Lower leg skin (tissue), 4 donors: ENCODE measurements around the gene TCP10L. TPM values are rescaled to one million over a fixed set of nuclear protein-coding genes. Genes with fewer than 3 reads are reported as not detected.
A peak's percentile ranks its signal among the peaks of the same experiment; 100 is the strongest.

Experiments
- DNase-seq, 2 donors: peaks; one replicate each; pipeline ENCODE4 v3.0.0-alpha.2; 2019; ENCODE audit warnings: low spot score in 2 of 2
- H3K4me3 ChIP-seq: fragments of 200-600 bp; sonication (generic); 2 replicates; pipeline ENCODE4 v1.5.1; 2017; ENCODE audit warnings: mild to moderate bottlenecking, low read depth; ENCODE audit not compliant: poor library complexity, severe bottlenecking
- POLR2A ChIP-seq, 2 donors: fragments of 450-650 bp; IDR thresholded peaks; one replicate each; pipeline ENCODE4 v1.6.1; 2016 to 2017; ENCODE audit warnings: antibody characterized with exemption in 2 of 2, mild to moderate bottlenecking in 1 of 2, moderate library complexity in 1 of 2
- WGBS, 2 donors: methylation state at CpG; one replicate each; pipeline ENCODE4 v1.1.5; 2018; 5-methylcytosine and 5-hydroxymethylcytosine counted together
- intact Hi-C: fragments of 100-400 bp; cut with DNase I; formaldehyde crosslinking; loops from one replicate; pipeline ENCODE4 v1.15.0; 2023; ENCODE audit warnings: low total_unique reads
- total RNA-seq, 4 donors: library from RNA; depleted of rRNA; stranded (reverse); fragments of >200 nt; gene quantifications; one replicate each; pipeline ENCODE4 v1.1.0, GENCODE V29; 2016
- TF ChIP-seq, protein P1 (sequence below), 3 donors: fragments of 450-650 bp; IDR thresholded peaks; one replicate each; pipeline ENCODE4 v1.5.1; 2016; ENCODE audit warnings: antibody characterized with exemption in 3 of 3, mild to moderate bottlenecking in 3 of 3, moderate library complexity in 2 of 3

The TCP10L gene
- total RNA-seq, 4 donors from 2014 or later, result 0.25 TPM; not detected in 3

DNA sequence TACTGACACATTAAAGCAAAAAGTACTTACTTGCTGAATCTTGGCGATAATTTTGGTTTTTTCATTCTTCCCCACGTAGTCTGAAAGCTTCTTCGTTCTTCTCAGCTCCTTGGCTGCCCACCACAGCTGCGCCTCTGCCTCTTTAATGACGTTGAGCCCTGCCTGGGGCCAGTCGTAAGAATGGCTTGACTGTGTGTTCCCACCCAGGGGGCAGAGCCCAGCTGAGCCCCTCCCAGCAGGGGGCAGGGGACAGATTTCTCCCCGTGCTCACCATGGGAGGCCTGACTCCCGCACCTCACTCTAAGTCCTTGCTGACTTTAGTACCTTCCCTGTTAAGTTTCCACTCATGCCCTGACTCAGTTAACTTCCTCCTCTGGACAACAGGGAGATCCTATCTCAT lies 17.8 kb upstream of the TCP10L start:
- TF ChIP-seq, protein P1, sequence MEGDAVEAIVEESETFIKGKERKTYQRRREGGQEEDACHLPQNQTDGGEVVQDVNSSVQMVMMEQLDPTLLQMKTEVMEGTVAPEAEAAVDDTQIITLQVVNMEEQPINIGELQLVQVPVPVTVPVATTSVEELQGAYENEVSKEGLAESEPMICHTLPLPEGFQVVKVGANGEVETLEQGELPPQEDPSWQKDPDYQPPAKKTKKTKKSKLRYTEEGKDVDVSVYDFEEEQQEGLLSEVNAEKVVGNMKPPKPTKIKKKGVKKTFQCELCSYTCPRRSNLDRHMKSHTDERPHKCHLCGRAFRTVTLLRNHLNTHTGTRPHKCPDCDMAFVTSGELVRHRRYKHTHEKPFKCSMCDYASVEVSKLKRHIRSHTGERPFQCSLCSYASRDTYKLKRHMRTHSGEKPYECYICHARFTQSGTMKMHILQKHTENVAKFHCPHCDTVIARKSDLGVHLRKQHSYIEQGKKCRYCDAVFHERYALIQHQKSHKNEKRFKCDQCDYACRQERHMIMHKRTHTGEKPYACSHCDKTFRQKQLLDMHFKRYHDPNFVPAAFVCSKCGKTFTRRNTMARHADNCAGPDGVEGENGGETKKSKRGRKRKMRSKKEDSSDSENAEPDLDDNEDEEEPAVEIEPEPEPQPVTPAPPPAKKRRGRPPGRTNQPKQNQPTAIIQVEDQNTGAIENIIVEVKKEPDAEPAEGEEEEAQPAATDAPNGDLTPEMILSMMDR (IDR thresholded peaks at IDR 0.05), result no peak
- TF ChIP-seq POLR2A (IDR thresholded peaks at IDR 0.05), result no peak
- peak in 1 of 2 donors; percentile 58 for DNase-seq
- H3K4me3 ChIP-seq, result no peak overlapping the region
- intact Hi-C loops, result loop anchor here (10.0 kb wide), 2 partner anchors 198 to 738 kb away; no protein-coding TSS in a partner anchor
- WGBS, 2 donors, result 74 to 77% methylated on average over 8 of the region's 8 CpGs

DNA sequence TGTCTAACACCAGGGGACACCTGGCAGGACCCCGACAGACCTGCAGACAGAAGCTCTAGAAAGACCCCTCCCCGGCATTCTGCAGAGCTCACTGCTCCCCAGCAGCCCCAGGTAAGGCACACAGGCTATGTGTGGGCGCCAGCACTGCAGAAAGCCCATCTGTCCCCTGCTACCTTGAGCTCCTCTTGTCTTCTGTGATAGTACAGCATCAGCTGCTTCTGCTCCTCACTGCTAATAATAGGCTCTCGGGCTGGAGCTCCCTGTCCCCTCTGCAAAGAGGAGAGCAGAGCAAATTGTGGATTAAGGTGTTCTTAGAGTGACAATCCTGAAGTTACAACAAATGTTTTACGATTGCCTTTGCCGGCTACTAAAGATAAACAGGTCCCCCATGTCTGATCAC lies 16.8 kb upstream of the TCP10L start:
- 93% methylated on average over 6 of the region's 6 CpGs for WGBS, 2 donors
- intact Hi-C loops, result loop anchor here (10.0 kb wide), 2 partner anchors 197 to 737 kb away; no protein-coding TSS in a partner anchor
- TF ChIP-seq, protein P1 (IDR thresholded peaks at IDR 0.05), result no peak
- no peak for TF ChIP-seq POLR2A (IDR thresholded peaks at IDR 0.05)
- peak in 1 of 2 donors; percentile 49 for DNase-seq
- no peak overlapping the region for H3K4me3 ChIP-seq

DNA sequence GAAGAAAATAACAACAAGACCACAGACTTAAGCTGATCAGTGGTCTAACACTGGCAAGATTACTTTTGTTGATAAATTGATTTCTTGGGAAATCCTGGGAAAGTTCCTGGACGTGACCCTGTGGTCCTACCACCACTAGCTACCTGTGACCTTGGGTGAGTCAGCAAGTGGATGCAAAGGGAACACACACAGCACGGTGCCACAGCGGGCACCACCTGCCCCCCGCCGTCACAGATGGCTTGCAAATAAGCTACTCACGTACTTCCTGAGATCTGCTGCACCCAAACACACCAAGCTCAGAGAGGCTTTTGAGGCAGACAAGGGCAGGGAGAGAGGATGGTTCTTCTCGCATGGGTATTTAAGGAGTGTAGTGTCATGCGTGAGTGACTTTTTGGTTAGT lies 14.2 kb upstream of the TCP10L start:
- peak in 1 of 2 donors; percentile 23 for DNase-seq
- H3K4me3 ChIP-seq, result no peak overlapping the region
- intact Hi-C loops, result loop anchor here (10.0 kb wide), 1 partner anchor 215 kb away; no protein-coding TSS in a partner anchor
- 89 to 92% methylated on average over 8 of the region's 8 CpGs for WGBS, 2 donors
- TF ChIP-seq, protein P1 (IDR thresholded peaks at IDR 0.05), result no peak
- TF ChIP-seq POLR2A (IDR thresholded peaks at IDR 0.05), result no peak

GRCh38 chr21:32599091-32599490 lies 13.8 kb upstream of the TCP10L start:
- no peak for DNase-seq
- H3K4me3 ChIP-seq, result no peak overlapping the region
- 77 to 80% methylated on average over 5 of the region's 5 CpGs for WGBS, 2 donors
- intact Hi-C loops, result loop anchor here (10.0 kb wide), 1 partner anchor 214 kb away; no protein-coding TSS in a partner anchor
- TF ChIP-seq POLR2A (IDR thresholded peaks at IDR 0.05), result no peak
- TF ChIP-seq, protein P1 (IDR thresholded peaks at IDR 0.05), result no peak

DNA sequence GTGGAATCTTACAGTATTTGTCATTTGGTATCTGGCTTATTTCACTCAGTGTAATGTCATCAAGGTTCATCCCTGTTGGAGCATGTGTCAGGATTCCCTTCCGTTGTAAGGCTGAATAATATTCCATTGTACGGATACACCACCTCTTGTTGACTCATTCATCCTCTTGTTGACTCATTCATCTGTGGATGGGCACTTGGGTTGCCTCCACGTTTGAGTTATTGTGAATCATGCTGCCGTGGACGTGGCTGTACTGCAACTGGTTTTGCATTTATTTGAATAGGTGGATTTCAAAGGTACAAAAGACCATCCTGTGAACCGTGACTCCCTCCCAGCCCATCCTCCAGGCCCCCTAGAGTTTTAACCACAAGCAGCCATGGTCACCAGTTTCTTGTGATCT lies 11.9 kb upstream of the TCP10L start:
- no peak overlapping the region for H3K4me3 ChIP-seq
- WGBS, 2 donors, result 46 to 47% methylated on average over 6 of the region's 6 CpGs
- DNase-seq, result no peak
- intact Hi-C loops, result loop anchor here (10.0 kb wide), 1 partner anchor 212 kb away; no protein-coding TSS in a partner anchor
- TF ChIP-seq POLR2A (IDR thresholded peaks at IDR 0.05), result no peak
- TF ChIP-seq, protein P1 (IDR thresholded peaks at IDR 0.05), result no peak

DNA sequence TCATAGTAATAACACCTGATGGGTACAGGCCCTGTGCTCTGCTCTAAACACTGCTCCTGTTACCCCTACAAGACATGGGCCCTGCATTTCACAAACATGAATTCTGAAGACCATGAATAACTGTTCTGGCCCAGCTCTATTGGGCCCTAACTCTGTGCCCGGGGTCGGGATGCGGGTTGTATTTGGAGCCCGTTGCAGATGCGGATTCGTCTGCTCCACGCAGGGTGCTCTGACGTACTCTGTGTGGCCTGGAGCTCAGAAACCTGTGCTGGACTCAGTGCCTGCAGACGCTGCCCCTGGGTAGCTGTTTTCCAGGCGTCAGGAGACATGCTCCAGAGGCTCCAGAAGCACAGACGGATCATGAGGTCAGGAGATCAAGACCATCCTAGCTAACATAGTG lies 10.1 kb upstream of the TCP10L start:
- 89 to 95% methylated on average over 9 to 11 of the region's 11 CpGs for WGBS, 2 donors
- intact Hi-C loops, result loop anchor here (10.0 kb wide), 1 partner anchor 211 kb away; no protein-coding TSS in a partner anchor
- no peak for TF ChIP-seq POLR2A (IDR thresholded peaks at IDR 0.05)
- TF ChIP-seq, protein P1 (IDR thresholded peaks at IDR 0.05), result no peak
- DNase-seq, result no peak
- H3K4me3 ChIP-seq, result no peak overlapping the region
